HepG2 (cell line): ENCODE results near the gene MEX3A. TPM values are rescaled to one million over a fixed set of nuclear protein-coding genes. Genes with fewer than 3 reads are reported as not detected.

Source experiments
- CREB1 ChIP-seq, 2 experiments: fragments of 450-650 bp in 1 of 2; IDR thresholded peaks; 2 replicates each; pipeline ENCODE4 v1.6.1; 2016 to 2017; ENCODE audit warnings: control low read depth in 1 of 2, mild to moderate bottlenecking in 1 of 2, missing compliant biosample characterization in 1 of 2, missing genetic modification characterization in 1 of 2
- DMAP1 ChIP-seq: IDR thresholded peaks from 2 replicates; pipeline ENCODE4 v1.6.1; 2016
- FOXK2 ChIP-seq: fragments of 450-650 bp; IDR thresholded peaks from 2 replicates; pipeline ENCODE4 v1.6.1; 2016
- HNF4G ChIP-seq, 2 experiments: sonication (generic) in 1 of 2; formaldehyde crosslinking in 1 of 2; IDR thresholded peaks; 2 replicates each; pipeline versions ENCODE4 v1.4.0 to v1.6.1; 2011 to 2020; ENCODE audit warnings: borderline replicate concordance in 2 of 2, low read depth in 2 of 2, mild to moderate bottlenecking in 2 of 2, low read length in 1 of 2, missing genetic modification reagents in 1 of 2, moderate library complexity in 1 of 2
- MAFK ChIP-seq, 2 experiments: IDR thresholded peaks in 1 of 2; conservative IDR thresholded peaks in 1 of 2; 2 replicates each; pipeline ENCODE4 v1.6.1; 2011; ENCODE audit warnings: improper control_type of control experiment in 2 of 2, low read length in 2 of 2
- MATR3 ChIP-seq: sonication (generic); formaldehyde crosslinking; IDR thresholded peaks from 2 replicates; pipeline ENCODE4 v1.4.0; 2020; ENCODE audit warnings: missing genetic modification reagents
- SAP130 ChIP-seq: IDR thresholded peaks from 2 replicates; pipeline ENCODE4 v1.6.1; 2016; ENCODE audit warnings: low read depth
- SMARCC2 ChIP-seq: fragments of 450-650 bp; IDR thresholded peaks from 2 replicates; pipeline ENCODE4 v1.6.1; 2017; ENCODE audit warnings: antibody characterized with exemption, mild to moderate bottlenecking
- STAG1 ChIP-seq: sonication (generic); formaldehyde crosslinking; IDR thresholded peaks from 2 replicates; pipeline ENCODE4 v1.4.0; 2020; ENCODE audit warnings: missing genetic modification reagents
- TBL1XR1 ChIP-seq: fragments of 150-350 bp; IDR thresholded peaks from 2 replicates; pipeline ENCODE4 v1.6.1; 2014; ENCODE audit warnings: borderline replicate concordance, low read length; ENCODE audit not compliant: partially characterized antibody
- TOPORS ChIP-seq: sonication (generic); formaldehyde crosslinking; IDR thresholded peaks from 2 replicates; pipeline ENCODE4 v1.8.0; 2023; ENCODE audit warnings: mild to moderate bottlenecking, missing genetic modification reagents
- ZNF550 ChIP-seq: sonication (generic); formaldehyde crosslinking; IDR thresholded peaks from 2 replicates; pipeline ENCODE4 v1.4.0; 2020; ENCODE audit warnings: mild to moderate bottlenecking, missing genetic modification reagents, borderline replicate concordance
- ZNF703 ChIP-seq: sonication (generic); formaldehyde crosslinking; IDR thresholded peaks from 2 replicates; pipeline ENCODE4 v1.5.1; 2020; ENCODE audit warnings: missing genetic modification reagents, mild to moderate bottlenecking, moderate library complexity, borderline replicate concordance
- ZNF788 ChIP-seq: sonication (generic); formaldehyde crosslinking; IDR thresholded peaks from 2 replicates; pipeline ENCODE4 v1.5.0; 2020; ENCODE audit warnings: mild to moderate bottlenecking, missing genetic modification reagents, borderline replicate concordance
- ZNF850 ChIP-seq: sonication (generic); formaldehyde crosslinking; conservative IDR thresholded peaks from 2 replicates; pipeline ENCODE4 v1.9.0; 2021; ENCODE audit warnings: mild to moderate bottlenecking, missing genetic modification reagents
- polyA plus RNA-seq, 8 experiments: library from polyadenylated mRNA; depleted of rRNA in 3 of 8; stranded (reverse) in 7 of 8; unstranded in 1 of 8; fragments of >200 nt; fragmentation: Illumina TruSeq in 4 of 8; extraction: Trizol in 4 of 8; gene quantifications; 2 replicates each; pipeline versions ENCODE4 v1.2.1 to v1.2.3, GENCODE V29; 2011 to 2016; ENCODE audit warnings: low read depth in 4 of 8, missing spikeins in 1 of 8, mixed read lengths in 1 of 8; ENCODE audit not compliant: insufficient read depth in 1 of 8
- total RNA-seq, 5 experiments: library from RNA; depleted of rRNA; stranded (reverse); fragments of >200 nt; fragmentation: Illumina TruSeq; extraction: Trizol; gene quantifications; 2 replicates each; pipeline ENCODE4 v1.2.3, GENCODE V29; 2016; ENCODE audit warnings: low read depth in 1 of 5
- TF ChIP-seq, protein P1 (sequence below): sonication (generic); formaldehyde crosslinking; IDR thresholded peaks from 2 replicates; pipeline ENCODE4 v1.5.1; 2020; ENCODE audit warnings: mild to moderate bottlenecking, missing genetic modification reagents, borderline replicate concordance
- TF ChIP-seq, protein P2 (sequence below): sonication (generic); formaldehyde crosslinking; IDR thresholded peaks from 2 replicates; pipeline ENCODE4 v1.8.0; 2022; ENCODE audit warnings: mild to moderate bottlenecking, missing genetic modification reagents

MEX3A gene
- total and polyA plus RNA-seq, 2 of the 13 experiments (the other 11 are each of a cell fraction or from before 2014, with no cell fraction given) = 7.6 to 9.1 TPM

DNA sequence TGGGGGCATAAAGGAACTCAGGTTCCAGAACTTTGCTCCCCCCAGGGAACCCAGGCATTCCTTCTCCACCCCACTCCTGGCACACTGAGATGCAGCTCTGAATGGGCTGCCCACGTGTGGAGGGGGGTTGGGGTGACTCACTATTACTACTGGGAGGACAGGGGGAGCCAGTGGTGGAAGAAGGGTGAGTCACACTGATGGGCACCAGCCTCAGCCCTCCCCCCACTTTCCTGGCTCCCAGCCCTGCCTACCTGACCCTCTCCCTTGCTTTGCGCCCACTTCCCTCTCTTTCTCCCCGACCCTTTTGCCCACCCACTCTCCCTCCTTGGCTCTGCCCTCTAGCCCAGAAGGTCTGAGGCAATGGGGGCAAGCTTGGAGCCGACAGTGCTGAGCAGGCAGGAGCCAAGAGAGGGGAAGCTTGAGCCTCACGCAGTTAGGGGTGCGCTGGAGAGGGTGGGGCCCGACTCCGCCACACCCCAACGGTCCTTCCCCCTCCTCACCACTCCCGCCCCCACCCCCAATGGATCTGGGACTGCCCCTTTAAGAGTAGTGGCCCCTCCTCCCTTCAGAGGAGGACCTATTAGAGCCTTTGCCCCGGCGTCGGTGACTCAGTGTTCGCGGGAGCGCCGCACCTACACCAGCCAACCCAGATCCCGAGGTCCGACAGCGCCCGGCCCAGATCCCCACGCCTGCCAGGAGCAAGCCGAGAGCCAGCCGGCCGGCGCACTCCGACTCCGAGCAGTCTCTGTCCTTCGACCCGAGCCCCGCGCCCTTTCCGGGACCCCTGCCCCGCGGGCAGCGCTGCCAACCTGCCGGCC is 32.0 kb upstream of the MEX3A start, which contains the start of gene LMNA (continued):
- TF ChIP-seq, protein P1, sequence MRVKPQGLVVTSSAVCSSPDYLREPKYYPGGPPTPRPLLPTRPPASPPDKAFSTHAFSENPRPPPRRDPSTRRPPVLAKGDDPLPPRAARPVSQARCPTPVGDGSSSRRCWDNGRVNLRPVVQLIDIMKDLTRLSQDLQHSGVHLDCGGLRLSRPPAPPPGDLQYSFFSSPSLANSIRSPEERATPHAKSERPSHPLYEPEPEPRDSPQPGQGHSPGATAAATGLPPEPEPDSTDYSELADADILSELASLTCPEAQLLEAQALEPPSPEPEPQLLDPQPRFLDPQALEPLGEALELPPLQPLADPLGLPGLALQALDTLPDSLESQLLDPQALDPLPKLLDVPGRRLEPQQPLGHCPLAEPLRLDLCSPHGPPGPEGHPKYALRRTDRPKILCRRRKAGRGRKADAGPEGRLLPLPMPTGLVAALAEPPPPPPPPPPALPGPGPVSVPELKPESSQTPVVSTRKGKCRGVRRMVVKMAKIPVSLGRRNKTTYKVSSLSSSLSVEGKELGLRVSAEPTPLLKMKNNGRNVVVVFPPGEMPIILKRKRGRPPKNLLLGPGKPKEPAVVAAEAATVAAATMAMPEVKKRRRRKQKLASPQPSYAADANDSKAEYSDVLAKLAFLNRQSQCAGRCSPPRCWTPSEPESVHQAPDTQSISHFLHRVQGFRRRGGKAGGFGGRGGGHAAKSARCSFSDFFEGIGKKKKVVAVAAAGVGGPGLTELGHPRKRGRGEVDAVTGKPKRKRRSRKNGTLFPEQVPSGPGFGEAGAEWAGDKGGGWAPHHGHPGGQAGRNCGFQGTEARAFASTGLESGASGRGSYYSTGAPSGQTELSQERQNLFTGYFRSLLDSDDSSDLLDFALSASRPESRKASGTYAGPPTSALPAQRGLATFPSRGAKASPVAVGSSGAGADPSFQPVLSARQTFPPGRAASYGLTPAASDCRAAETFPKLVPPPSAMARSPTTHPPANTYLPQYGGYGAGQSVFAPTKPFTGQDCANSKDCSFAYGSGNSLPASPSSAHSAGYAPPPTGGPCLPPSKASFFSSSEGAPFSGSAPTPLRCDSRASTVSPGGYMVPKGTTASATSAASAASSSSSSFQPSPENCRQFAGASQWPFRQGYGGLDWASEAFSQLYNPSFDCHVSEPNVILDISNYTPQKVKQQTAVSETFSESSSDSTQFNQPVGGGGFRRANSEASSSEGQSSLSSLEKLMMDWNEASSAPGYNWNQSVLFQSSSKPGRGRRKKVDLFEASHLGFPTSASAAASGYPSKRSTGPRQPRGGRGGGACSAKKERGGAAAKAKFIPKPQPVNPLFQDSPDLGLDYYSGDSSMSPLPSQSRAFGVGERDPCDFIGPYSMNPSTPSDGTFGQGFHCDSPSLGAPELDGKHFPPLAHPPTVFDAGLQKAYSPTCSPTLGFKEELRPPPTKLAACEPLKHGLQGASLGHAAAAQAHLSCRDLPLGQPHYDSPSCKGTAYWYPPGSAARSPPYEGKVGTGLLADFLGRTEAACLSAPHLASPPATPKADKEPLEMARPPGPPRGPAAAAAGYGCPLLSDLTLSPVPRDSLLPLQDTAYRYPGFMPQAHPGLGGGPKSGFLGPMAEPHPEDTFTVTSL (CRISPR knock-in tag) = no peak
- TF ChIP-seq TBL1XR1 (no peak), HNF4G (IDR thresholded peaks at IDR 0.05; ENCODE audit: borderline replicate concordance, low read depth, low read length) (no peak), HNF4G (CRISPR knock-in tag; IDR thresholded peaks at IDR 0.05; ENCODE audit: borderline replicate concordance, low read depth) (no peak), ZNF703 (CRISPR knock-in tag) (no peak), STAG1 (CRISPR knock-in tag) (no peak), ZNF550 (no peak), ZNF850 (CRISPR knock-in tag) (no peak), TOPORS (CRISPR knock-in tag) (no peak), FOXK2 (no peak), ZNF788 (CRISPR knock-in tag) (peak; percentile 65; the same call in 1 of the 2 replicates), CREB1 (IDR thresholded peaks at IDR 0.05) (peak; percentile 13; the same call in 1 of the 2 replicates), CREB1 (CRISPR knock-in tag; IDR thresholded peaks at IDR 0.05) (no peak), DMAP1 (CRISPR knock-in tag) (0 out of 2 replicates have a peak, but pooled peaks have one; percentile 19), SAP130 (CRISPR knock-in tag) (peak; percentile 81), SMARCC2 (no peak), MAFK (conservative IDR thresholded peaks at IDR 0.05 in 1 of 2, IDR thresholded peaks at IDR 0.05 in 1 of 2; ENCODE audit: low read length in 2 of 2) (no peak), MATR3 (CRISPR knock-in tag) (no peak)
- TF ChIP-seq, protein P2, sequence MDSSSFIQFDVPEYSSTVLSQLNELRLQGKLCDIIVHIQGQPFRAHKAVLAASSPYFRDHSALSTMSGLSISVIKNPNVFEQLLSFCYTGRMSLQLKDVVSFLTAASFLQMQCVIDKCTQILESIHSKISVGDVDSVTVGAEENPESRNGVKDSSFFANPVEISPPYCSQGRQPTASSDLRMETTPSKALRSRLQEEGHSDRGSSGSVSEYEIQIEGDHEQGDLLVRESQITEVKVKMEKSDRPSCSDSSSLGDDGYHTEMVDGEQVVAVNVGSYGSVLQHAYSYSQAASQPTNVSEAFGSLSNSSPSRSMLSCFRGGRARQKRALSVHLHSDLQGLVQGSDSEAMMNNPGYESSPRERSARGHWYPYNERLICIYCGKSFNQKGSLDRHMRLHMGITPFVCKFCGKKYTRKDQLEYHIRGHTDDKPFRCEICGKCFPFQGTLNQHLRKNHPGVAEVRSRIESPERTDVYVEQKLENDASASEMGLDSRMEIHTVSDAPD = no peak
